Amniotic epithelial cell (primary cell): ENCODE measurements around the gene STRN.
"Not testable (repeated sequence)": the region's sequence is repeated elsewhere in the genome, so short reads cannot be mapped to it uniquely, and the experiment has no call there.

Experiments used
- DNase-seq: peaks from one replicate; pipeline ENCODE4 v3.0.0-alpha.2; 2010; ENCODE audit warnings: low read depth

STRN gene

GRCh38 chr2:36963106-36963505 is 3.2 kb downstream of the STRN start:
- no peak for DNase-seq

GRCh38 chr2:36960773-36961172 is 5.6 kb downstream of the STRN start:
- no peak for DNase-seq

- no peak for DNase-seq
These were observed 6.2 kb downstream of the STRN start for GRCh38 chr2:36960005-36960675.

GRCh38 chr2:36954977-36955607 is 11.2 kb downstream of the STRN start:
- DNase-seq: no peak

GRCh38 chr2:36952748-36953197 is 13.6 kb downstream of the STRN start:
- DNase-seq: no peak

- peak; percentile 65 for DNase-seq
These were observed 14.8 kb downstream of the STRN start for GRCh38 chr2:36951574-36951973.

GRCh38 chr2:36951027-36951518 is 15.3 kb downstream of the STRN start:
- no peak for DNase-seq

GRCh38 chr2:36949845-36950244 is 16.5 kb downstream of the STRN start:
- DNase-seq: no peak

- not testable (repeated sequence) for DNase-seq
These were observed 21.1 kb downstream of the STRN start for GRCh38 chr2:36945240-36945639.

- no peak for DNase-seq
These were observed 24.5 kb downstream of the STRN start for GRCh38 chr2:36941867-36942266.

- DNase-seq: not testable (repeated sequence)
These were observed 29.8 kb downstream of the STRN start for GRCh38 chr2:36936526-36936925.

GRCh38 chr2:36931688-36932087 is 34.6 kb downstream of the STRN start:
- not testable (repeated sequence) for DNase-seq

GRCh38 chr2:36930787-36931410 is 35.4 kb downstream of the STRN start:
- DNase-seq: peak; percentile 67

- peak; percentile 44 for DNase-seq
These were observed 39.9 kb downstream of the STRN start for GRCh38 chr2:36926175-36927132.

GRCh38 chr2:36922629-36923028 is 43.7 kb downstream of the STRN start:
- not testable (repeated sequence) for DNase-seq

- DNase-seq: no peak
These were observed 44.4 kb downstream of the STRN start for GRCh38 chr2:36921984-36922383.

- DNase-seq: peak; percentile 16
These were observed 47.1 kb downstream of the STRN start for GRCh38 chr2:36919041-36919837.

- DNase-seq: no peak
These were observed 48.0 kb downstream of the STRN start for GRCh38 chr2:36918307-36918706.

GRCh38 chr2:36915627-36916026 is 50.7 kb downstream of the STRN start:
- DNase-seq: no peak

GRCh38 chr2:36912695-36913094 is 53.6 kb downstream of the STRN start:
- DNase-seq: peak; percentile 13

- DNase-seq: no peak
These were observed 55.3 kb downstream of the STRN start for GRCh38 chr2:36911012-36911411.
